Gastrocnemius medialis (tissue), 4 donors: ENCODE measurements around the gene GANC.

ENCODE experiments used
- POLR2A ChIP-seq, 2 donors: fragments of 450-650 bp; IDR thresholded peaks; one replicate each; pipeline ENCODE4 v1.6.1; 2017; ENCODE audit warnings: antibody characterized with exemption in 2 of 2, mild to moderate bottlenecking in 2 of 2, moderate library complexity in 2 of 2
- TF ChIP-seq, protein P1 (sequence below), 5 experiments: fragments of 450-650 bp in 3 of 5; fragments of 200-600 bp in 2 of 5; sonication (generic) in 2 of 5; IDR thresholded peaks in 4 of 5; conservative IDR thresholded peaks in 1 of 5; 1 replicate in 4 of 5; 2 replicates in 1 of 5; pipeline ENCODE4 v1.5.1; 2016 to 2019; ENCODE audit warnings: antibody characterized with exemption in 5 of 5, mild to moderate bottlenecking in 3 of 5, moderate library complexity in 3 of 5

DNA sequence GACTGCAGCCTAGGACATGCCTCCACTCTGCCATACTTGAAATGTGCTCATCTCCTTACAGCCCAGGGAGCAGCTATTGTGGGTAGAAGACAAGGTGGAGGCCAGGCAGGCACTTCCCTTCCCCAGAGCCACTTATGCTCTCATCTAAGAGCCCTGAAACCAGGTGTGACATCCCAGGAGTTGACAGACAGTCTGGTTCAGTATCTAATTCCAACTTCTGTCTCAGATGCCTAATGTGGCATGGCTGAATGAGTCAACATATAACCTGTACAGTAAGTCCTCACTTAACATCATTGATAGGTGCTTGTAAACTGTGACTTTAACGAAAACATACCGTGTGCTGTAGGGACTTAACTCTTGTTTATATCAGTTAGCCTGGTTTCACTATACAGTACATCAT is 85.1 kb downstream of the GANC start:
- TF ChIP-seq, protein P1, sequence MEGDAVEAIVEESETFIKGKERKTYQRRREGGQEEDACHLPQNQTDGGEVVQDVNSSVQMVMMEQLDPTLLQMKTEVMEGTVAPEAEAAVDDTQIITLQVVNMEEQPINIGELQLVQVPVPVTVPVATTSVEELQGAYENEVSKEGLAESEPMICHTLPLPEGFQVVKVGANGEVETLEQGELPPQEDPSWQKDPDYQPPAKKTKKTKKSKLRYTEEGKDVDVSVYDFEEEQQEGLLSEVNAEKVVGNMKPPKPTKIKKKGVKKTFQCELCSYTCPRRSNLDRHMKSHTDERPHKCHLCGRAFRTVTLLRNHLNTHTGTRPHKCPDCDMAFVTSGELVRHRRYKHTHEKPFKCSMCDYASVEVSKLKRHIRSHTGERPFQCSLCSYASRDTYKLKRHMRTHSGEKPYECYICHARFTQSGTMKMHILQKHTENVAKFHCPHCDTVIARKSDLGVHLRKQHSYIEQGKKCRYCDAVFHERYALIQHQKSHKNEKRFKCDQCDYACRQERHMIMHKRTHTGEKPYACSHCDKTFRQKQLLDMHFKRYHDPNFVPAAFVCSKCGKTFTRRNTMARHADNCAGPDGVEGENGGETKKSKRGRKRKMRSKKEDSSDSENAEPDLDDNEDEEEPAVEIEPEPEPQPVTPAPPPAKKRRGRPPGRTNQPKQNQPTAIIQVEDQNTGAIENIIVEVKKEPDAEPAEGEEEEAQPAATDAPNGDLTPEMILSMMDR (IDR thresholded peaks at IDR 0.05 in 4 of 5, conservative IDR thresholded peaks at IDR 0.05 in 1 of 5), result no peak
- TF ChIP-seq POLR2A (IDR thresholded peaks at IDR 0.05), result no peak
